Neuronal stem cell (in vitro differentiated cells): ENCODE data around the gene H1-8.

Source experiments
- DNase-seq: peaks from one replicate; pipeline ENCODE4 v3.0.0-alpha.2; 2013; ENCODE audit warnings: low spot score
- H2AFZ ChIP-seq: one replicate; pipeline ENCODE4 v1.6.1; 2013; ENCODE audit warnings: mild to moderate bottlenecking, low read length, inconsistent platforms
- H2AK5ac ChIP-seq: 2 replicates; pipeline ENCODE4 v1.6.1; 2013; ENCODE audit warnings: low read depth, mild to moderate bottlenecking, inconsistent platforms, low read length, moderate library complexity, mixed read lengths
- H2BK120ac ChIP-seq: 2 replicates; pipeline ENCODE4 v1.6.1; 2013; ENCODE audit warnings: low read depth, mild to moderate bottlenecking, inconsistent platforms, low read length, moderate library complexity, mixed read lengths
- H2BK12ac ChIP-seq: one replicate; pipeline ENCODE4 v1.6.1; 2013; ENCODE audit warnings: low read length, inconsistent platforms
- H2BK15ac ChIP-seq: 2 replicates; pipeline ENCODE4 v1.6.1; 2013; ENCODE audit warnings: mild to moderate bottlenecking, low read length, inconsistent platforms, mixed read lengths
- H2BK5ac ChIP-seq: one replicate; pipeline ENCODE4 v1.6.1; 2013; ENCODE audit warnings: inconsistent platforms, mild to moderate bottlenecking, low read length, moderate library complexity
- H3K14ac ChIP-seq: one replicate; pipeline ENCODE4 v1.6.1; 2013; ENCODE audit warnings: low read length, inconsistent platforms
- H3K18ac ChIP-seq: 2 replicates; pipeline ENCODE4 v1.6.1; 2013; ENCODE audit warnings: low read length, inconsistent platforms
- H3K23ac ChIP-seq: 2 replicates; pipeline ENCODE4 v1.6.1; 2013; ENCODE audit warnings: low read depth, mild to moderate bottlenecking, mixed read lengths, low read length, inconsistent platforms; ENCODE audit not compliant: poor library complexity
- H3K27ac ChIP-seq: replicated peaks from 3 replicates; pipeline ENCODE4 v1.5.1; 2013; ENCODE audit warnings: low read length, inconsistent platforms
- H3K27me3 ChIP-seq, 3 experiments: 2 replicates each; pipeline ENCODE4 v1.6.1; 2013; ENCODE audit warnings: low read length in 3 of 3, mild to moderate bottlenecking in 2 of 3, inconsistent platforms in 1 of 3, low read depth in 1 of 3, mixed read lengths in 1 of 3, moderate library complexity in 1 of 3; ENCODE audit not compliant: control insufficient read depth in 3 of 3, insufficient read depth in 3 of 3
- H3K36me3 ChIP-seq, 2 donors: replicated peaks in 1 of 2; 2 replicates each; pipeline ENCODE4 v1.6.1; 2013; ENCODE audit warnings: low read length in 2 of 2; ENCODE audit not compliant: control insufficient read depth in 2 of 2, insufficient read depth in 2 of 2
- H3K4ac ChIP-seq: 2 replicates; pipeline ENCODE4 v1.6.1; 2013; ENCODE audit warnings: inconsistent platforms, mild to moderate bottlenecking, low read length, moderate library complexity
- H3K4me1 ChIP-seq, 2 donors: 1 replicate in 1 of 2; 2 replicates in 1 of 2; pipeline ENCODE4 v1.6.1; 2013; ENCODE audit warnings: low read length in 2 of 2, low read depth in 1 of 2; ENCODE audit not compliant: control insufficient read depth in 2 of 2, insufficient read depth in 1 of 2
- H3K4me2 ChIP-seq: one replicate; pipeline ENCODE4 v1.6.1; 2013; ENCODE audit warnings: mild to moderate bottlenecking, low read length, inconsistent platforms; ENCODE audit not compliant: insufficient read depth, poor library complexity, severe bottlenecking
- H3K4me3 ChIP-seq, 2 donors: 2 replicates each; pipeline ENCODE4 v1.5.1; 2013; ENCODE audit warnings: low read length in 2 of 2, mild to moderate bottlenecking in 2 of 2, inconsistent platforms in 1 of 2, moderate library complexity in 1 of 2
- H3K79me1 ChIP-seq: one replicate; pipeline ENCODE4 v1.6.1; 2013; ENCODE audit warnings: low read depth, mild to moderate bottlenecking, inconsistent platforms, low read length, moderate library complexity
- H3K9ac ChIP-seq: one replicate; pipeline ENCODE4 v1.6.1; 2013; ENCODE audit warnings: mild to moderate bottlenecking, low read depth, low read length, inconsistent platforms; ENCODE audit not compliant: poor library complexity
- H3K9me3 ChIP-seq, 2 donors: replicated peaks in 1 of 2; 2 replicates each; pipeline versions ENCODE3 to v1.6.1; 2013; ENCODE audit warnings: low read length in 2 of 2, mild to moderate bottlenecking in 2 of 2, inconsistent platforms in 1 of 2, low read depth in 1 of 2, mixed read lengths in 1 of 2, moderate library complexity in 1 of 2; ENCODE audit not compliant: control insufficient read depth in 2 of 2, insufficient read depth in 1 of 2
- H4K8ac ChIP-seq: one replicate; pipeline ENCODE4 v1.6.1; 2013; ENCODE audit warnings: low read depth, mild to moderate bottlenecking, inconsistent platforms, low read length, moderate library complexity
- H4K91ac ChIP-seq: one replicate; pipeline ENCODE4 v1.6.1; 2013; ENCODE audit warnings: low read length, low read depth, mild to moderate bottlenecking, inconsistent platforms; ENCODE audit not compliant: poor library complexity
- WGBS, 2 donors: extraction: QIAGEN DNeasy Blood & Tissue Kit; methylation state at CpG; one replicate each; pipeline ENCODE4 v1.1.7; 2013; ENCODE audit warnings: missing lambda C conversion rate in 2 of 2, mixed read lengths in 1 of 2; ENCODE audit not compliant: insufficient read length in 2 of 2, insufficient replicate concordance in 1 of 2; ENCODE audit errors: extremely low coverage in 2 of 2; 5-methylcytosine and 5-hydroxymethylcytosine counted together

The H1-8 gene

DNA sequence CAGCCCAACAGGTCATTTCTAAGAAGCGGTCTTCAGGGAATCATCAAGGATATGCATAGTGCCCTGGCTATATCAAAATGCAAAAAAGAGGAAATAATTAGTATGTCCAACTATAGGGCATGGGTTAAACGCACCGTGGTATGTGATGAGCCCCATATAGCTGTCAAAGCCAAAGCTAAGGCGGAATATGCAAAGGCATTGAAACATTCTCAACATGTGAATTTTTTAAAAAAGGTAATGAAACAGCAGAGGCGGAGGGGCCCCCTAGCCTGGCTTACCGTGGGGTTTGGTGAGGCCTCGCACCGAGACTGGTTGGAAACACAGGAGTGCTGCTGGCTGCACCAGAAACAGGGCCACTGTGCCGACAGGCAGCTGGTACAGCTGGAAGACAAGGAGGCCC lies 40.3 kb downstream of the H1-8 start:
- Histone ChIP-seq H3K4me3 (no peak overlapping the region), H3K4ac (no peak overlapping the region)

DNA sequence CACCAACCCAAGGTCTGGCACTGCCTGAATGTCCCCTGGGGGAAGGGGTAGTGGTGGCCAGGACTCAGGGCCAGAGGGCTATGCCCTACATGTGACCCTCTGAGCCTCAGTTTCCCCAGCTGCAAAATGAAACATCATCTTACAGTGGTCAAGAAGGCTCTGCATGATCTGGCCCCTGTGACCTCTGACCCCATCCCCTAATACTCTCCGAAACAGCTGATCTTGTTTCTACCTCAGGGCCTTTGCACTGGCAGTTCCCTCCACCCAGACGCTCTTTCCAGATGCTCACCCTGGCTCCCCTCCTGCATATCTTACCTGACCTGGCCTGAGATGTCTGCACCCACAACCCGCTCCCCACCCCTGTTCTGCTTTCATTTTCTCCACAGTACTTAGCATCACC lies 41.7 kb downstream of the H1-8 start:
- Histone ChIP-seq H4K91ac (no peak overlapping the region), H3K36me3 (peaks cover 0 to 28% of the 10 kb centered on the region in 2 donors), H3K4me1 (peaks cover 3% of the 10 kb centered on the region in 2 donors), H2BK120ac (no peak overlapping the region), H3K9me3 (no peaks in the 10 kb centered on the region), H3K18ac (no peak overlapping the region), H4K8ac (no peak overlapping the region), H3K27ac (no peak overlapping the region), H3K4me3 (no peak overlapping the region), H2BK15ac (no peak overlapping the region), H3K4me2 (no peak overlapping the region), H2AFZ (no peak overlapping the region), H3K79me1 (no peaks in the 10 kb centered on the region), H3K23ac (peak overlapping the region; percentile 25), H2BK12ac (no peak overlapping the region), H2AK5ac (peak overlapping the region; percentile 25), H3K14ac (no peak overlapping the region), H3K4ac (no peak overlapping the region), H3K9ac (no peak overlapping the region), H3K27me3 (no peaks in the 10 kb centered on the region), H2BK5ac (peak overlapping the region; percentile 26)
- no peak for DNase-seq
- WGBS, 2 donors, result no CpG with 5 or more reads among the region's 3 CpGs

More for the DNA sequence above, 40.3 kb downstream of the H1-8 start:
- Histone ChIP-seq H2BK5ac (no peak overlapping the region), H3K27ac (no peak overlapping the region), H3K79me1 (no peaks in the 10 kb centered on the region), H3K14ac (no peak overlapping the region), H3K9me3 (no peaks in the 10 kb centered on the region), H2BK15ac (no peak overlapping the region), H4K8ac (no peak overlapping the region), H3K9ac (peak overlapping the region; percentile 34), H3K4me2 (no peak overlapping the region), H3K4me1 (peaks cover 0 to 3% of the 10 kb centered on the region in 2 donors), H3K36me3 (peaks cover 0 to 30% of the 10 kb centered on the region in 2 donors), H3K23ac (no peak overlapping the region), H3K18ac (no peak overlapping the region), H3K27me3 (no peaks in the 10 kb centered on the region), H2BK12ac (no peak overlapping the region), H2AK5ac (no peak overlapping the region), H2BK120ac (no peak overlapping the region), H2AFZ (no peak overlapping the region), H4K91ac (no peak overlapping the region)
- WGBS, 2 donors, result no CpG with 5 or more reads among the region's 9 CpGs
- no peak for DNase-seq

DNA sequence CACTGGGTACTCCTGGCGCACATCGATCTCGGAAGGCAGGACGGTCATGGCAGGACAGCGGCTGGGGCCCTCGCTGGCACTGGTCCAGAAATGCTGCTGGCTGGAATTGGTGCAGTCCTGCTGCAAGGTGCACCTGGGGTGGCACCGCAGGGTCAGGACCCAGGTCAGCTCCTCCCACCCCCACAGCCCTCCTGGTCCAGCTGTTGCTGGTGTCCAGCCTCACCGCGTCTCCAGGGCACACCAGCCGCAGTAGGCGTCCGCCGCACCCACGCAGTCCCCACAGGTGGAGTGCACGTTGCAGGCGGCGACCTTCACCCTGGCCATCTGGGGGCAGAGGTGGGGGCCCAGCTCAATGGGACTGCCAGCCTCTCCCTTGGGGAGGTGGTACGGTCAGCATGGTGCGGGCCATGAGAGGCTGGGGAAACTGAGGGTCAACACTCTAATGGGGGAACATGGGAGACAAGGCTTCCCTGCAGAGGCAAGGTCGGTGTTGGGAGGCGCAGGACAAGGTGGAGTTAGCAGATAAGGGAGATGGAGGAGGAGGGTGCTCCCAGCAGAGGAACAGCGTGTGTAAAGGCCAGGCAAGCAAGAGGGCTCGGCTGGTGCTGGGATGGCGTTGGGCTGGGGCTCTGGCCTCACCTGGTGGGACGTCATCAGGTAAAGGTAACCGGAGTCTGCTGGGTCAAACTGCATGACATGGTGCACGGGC lies 43.1 kb downstream of the H1-8 start:
- WGBS, 2 donors, result no CpG with 5 or more reads among the region's 27 CpGs

DNA sequence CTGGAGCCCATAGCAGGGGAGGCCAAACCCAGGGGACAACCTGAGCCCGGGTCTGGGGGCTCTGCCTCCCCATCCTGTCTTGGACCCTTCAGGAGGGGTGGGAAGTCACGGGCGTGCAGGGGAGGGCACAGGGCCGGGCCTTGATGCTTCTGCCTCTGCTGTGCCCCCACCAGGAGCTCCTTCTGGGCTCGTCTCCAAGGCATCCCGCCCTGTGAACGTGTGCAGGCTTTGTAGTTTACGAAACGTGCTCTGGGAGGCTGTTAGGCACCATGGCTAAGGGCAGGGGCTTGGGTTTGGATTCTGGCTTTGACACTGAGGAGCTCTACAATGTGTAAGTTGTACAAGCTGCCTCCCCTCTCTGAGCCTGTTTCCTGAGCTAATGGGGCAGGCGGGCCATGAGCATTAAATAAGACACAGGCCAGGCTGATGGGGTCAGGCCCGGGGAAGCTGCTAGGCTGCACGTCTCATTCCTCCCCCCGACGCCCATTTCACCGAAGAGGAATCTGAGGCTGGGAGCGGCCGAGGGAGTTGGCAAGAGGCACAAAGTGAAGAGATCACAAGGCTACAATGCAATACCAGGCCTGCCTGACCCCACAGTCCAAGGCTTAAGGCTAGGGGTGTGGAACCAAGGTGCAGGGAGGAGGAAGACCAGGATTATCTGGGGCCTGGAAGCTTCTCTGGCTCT lies 43.9 kb downstream of the H1-8 start:
- Histone ChIP-seq H3K27ac (no peak overlapping the region), H3K4me2 (no peak overlapping the region), H2BK12ac (no peak overlapping the region), H3K27me3 (no peaks in the 10 kb centered on the region), H3K9ac (no peak overlapping the region), H3K4me3 (no peak overlapping the region), H4K8ac (no peak overlapping the region), H3K14ac (no peak overlapping the region), H3K18ac (no peak overlapping the region), H2AFZ (no peak overlapping the region), H2BK5ac (no peak overlapping the region), H3K79me1 (no peaks in the 10 kb centered on the region), H3K4me1 (peaks cover 8 to 25% of the 10 kb centered on the region in 2 donors), H2AK5ac (peak overlapping the region; percentile 26), H2BK15ac (no peak overlapping the region), H3K23ac (no peak overlapping the region), H3K9me3 (no peaks in the 10 kb centered on the region), H2BK120ac (no peak overlapping the region), H3K4ac (no peak overlapping the region), H3K36me3 (peaks cover 0 to 23% of the 10 kb centered on the region in 2 donors), H4K91ac (no peak overlapping the region)
- no CpG with 5 or more reads among the region's 17 CpGs for WGBS, 2 donors
- no peak for DNase-seq

More for the DNA sequence above, 43.1 kb downstream of the H1-8 start:
- H3K9ac ChIP-seq, result peak overlapping the region; percentile 9
- H4K8ac ChIP-seq, result peak overlapping the region; percentile 57
- H3K27me3 ChIP-seq, result no peaks in the 10 kb centered on the region
- H3K27ac ChIP-seq, result no peak overlapping the region
- H3K23ac ChIP-seq, result peak overlapping the region; percentile 66
- peak overlapping the region; percentile 58 for H3K14ac ChIP-seq
- peaks cover 6 to 18% of the 10 kb centered on the region in 2 donors for H3K4me1 ChIP-seq
- H2BK120ac ChIP-seq, result no peak overlapping the region
- no peak overlapping the region for H2AFZ ChIP-seq
- H3K9me3 ChIP-seq, result no peaks in the 10 kb centered on the region
- H2BK15ac ChIP-seq, result no peak overlapping the region
- no peak overlapping the region for H3K4me3 ChIP-seq
- H3K18ac ChIP-seq, result no peak overlapping the region
- H3K36me3 ChIP-seq, result peaks cover 0 to 23% of the 10 kb centered on the region in 2 donors
- H2BK12ac ChIP-seq, result no peak overlapping the region
- H2BK5ac ChIP-seq, result no peak overlapping the region
- peak overlapping the region; percentile 26 for H2AK5ac ChIP-seq
- no peak for DNase-seq
- no peak overlapping the region for H4K91ac ChIP-seq
- no peak overlapping the region for H3K4ac ChIP-seq
- H3K4me2 ChIP-seq, result no peak overlapping the region
- no peaks in the 10 kb centered on the region for H3K79me1 ChIP-seq
